ENCODE data around the gene ZNF624. TPM values are rescaled to one million over a fixed set of nuclear protein-coding genes. Genes with fewer than 3 reads are reported as not detected.
"Not testable (repeated sequence)": the region's sequence is repeated elsewhere in the genome, so short reads cannot be mapped to it uniquely, and the experiment has no call there.

The ZNF624 gene
- total RNA-seq, result 12.8 TPM

- DNase-seq, result peak; percentile 92
Measured at GRCh38 chr17:16653367-16654041, at the start of gene ZNF624. TSS of gene ZNF624 (minus strand) at chr17:16653850.

- not testable (repeated sequence) for DNase-seq
Measured at GRCh38 chr17:16697603-16698002, 44.0 kb upstream of the ZNF624 start.

- not testable (repeated sequence) for DNase-seq
Measured at GRCh38 chr17:16690447-16690846, 36.8 kb upstream of the ZNF624 start.

GRCh38 chr17:16689731-16690281, 36.2 kb upstream of the ZNF624 start, which contains the start of gene CCDC144A:
TSS of gene CCDC144A (plus strand) at chr17:16690241. CDS start at chr17:16690401, 160 bp downstream.
- DNase-seq, result not testable (repeated sequence)

GRCh38 chr17:16687151-16687550, 33.5 kb upstream of the ZNF624 start:
- not testable (repeated sequence) for DNase-seq

GRCh38 chr17:16686019-16686418, 32.4 kb upstream of the ZNF624 start:
- DNase-seq, result not testable (repeated sequence)

- not testable (repeated sequence) for DNase-seq
Measured at GRCh38 chr17:16683290-16684138, 29.9 kb upstream of the ZNF624 start.

- DNase-seq, result peak; percentile 60
Measured at GRCh38 chr17:16676676-16677268, 23.1 kb upstream of the ZNF624 start.

GRCh38 chr17:16666907-16667636, 13.4 kb upstream of the ZNF624 start:
- DNase-seq, result not testable (repeated sequence)

GRCh38 chr17:16666553-16666906, 12.9 kb upstream of the ZNF624 start:
- not testable (repeated sequence) for DNase-seq

- no peak for DNase-seq
Measured at GRCh38 chr17:16662936-16663335, 9.3 kb upstream of the ZNF624 start.

- no peak for DNase-seq
Measured at GRCh38 chr17:16661217-16661616, 7.6 kb upstream of the ZNF624 start.

GRCh38 chr17:16652847-16653366, 743 bp downstream of the ZNF624 start:
- no peak for DNase-seq

GRCh38 chr17:16652252-16652651, 1.4 kb downstream of the ZNF624 start:
- no peak for DNase-seq

GRCh38 chr17:16649585-16649984, 4.1 kb downstream of the ZNF624 start:
- no peak for DNase-seq

- no peak for DNase-seq
Measured at GRCh38 chr17:16639438-16639837, 14.2 kb downstream of the ZNF624 start.

- no peak for DNase-seq
Measured at GRCh38 chr17:16623282-16623681, 30.4 kb downstream of the ZNF624 start.

- no peak for DNase-seq
Measured at GRCh38 chr17:16622540-16623277, 30.9 kb downstream of the ZNF624 start.

- DNase-seq, result no peak
Measured at GRCh38 chr17:16617481-16618060, 36.1 kb downstream of the ZNF624 start.

- DNase-seq, result no peak
Measured at GRCh38 chr17:16599537-16599936, 54.1 kb downstream of the ZNF624 start.

Measured in skin of body (tissue), 2 donors.